Measurements from ENCODE around the gene TRMT10C.

TRMT10C gene

GRCh38 chr3:101561630-101562328 lies at the start of gene TRMT10C:
TRMT10C (plus strand) TSS chr3:101561868; CDS start chr3:101564782, 2,914 bp downstream.
- ChIA-PET POLR2A (interaction anchor here (0.6 to 2.9 kb wide), 10 partner anchors 10 to 119 kb away, joined by 3 to 18 read pairs (median 4); partner anchors contain the start of genes PCNP, SENP7 and ZBTB11), CTCF (interaction anchor here (0.6 to 0.9 kb wide), 2 partner anchors 12 to 15 kb away, joined by 4 to 5 read pairs; partner anchors contain the start of gene PCNP)
- TF ChIP-seq BHLHE40 (IDR thresholded peaks at IDR 0.05; ENCODE audit: borderline replicate concordance) = no peak
- peak; percentile 74 for TF ChIP-seq PKNOX1 (IDR thresholded peaks at IDR 0.05)
- 0 out of 2 replicates have a peak, but pooled peaks have one; percentile 65 for TF ChIP-seq ARNT (IDR thresholded peaks at IDR 0.05)
- peak; percentile 96 for TF ChIP-seq L3MBTL2 (conservative IDR thresholded peaks at IDR 0.05)
- peak; percentile 63; the same call in 1 of the 2 replicates for TF ChIP-seq ELF4 (IDR thresholded peaks at IDR 0.05)
- TF ChIP-seq ZNF384 (IDR thresholded peaks at IDR 0.05) = no peak
- TF ChIP-seq CTBP1 (IDR thresholded peaks at IDR 0.05; ENCODE audit: borderline replicate concordance) = no peak
- no peak for TF ChIP-seq NFRKB (IDR thresholded peaks at IDR 0.05)
- no peak for TF ChIP-seq SUZ12 (IDR thresholded peaks at IDR 0.05)
- TF ChIP-seq TARDBP (IDR thresholded peaks at IDR 0.05) = no peak
- TF ChIP-seq FOXM1 (IDR thresholded peaks at IDR 0.05; ENCODE audit: borderline replicate concordance) = no peak
- TF ChIP-seq FOXK2 (IDR thresholded peaks at IDR 0.05) = no peak
- no peak for TF ChIP-seq SP1 (IDR thresholded peaks at IDR 0.05)
- TF ChIP-seq HDGF (IDR thresholded peaks at IDR 0.05; ENCODE audit: borderline replicate concordance) = no peak
- TF ChIP-seq LEF1 (IDR thresholded peaks at IDR 0.05; ENCODE audit: borderline replicate concordance) = no peak
- no peak for TF ChIP-seq FOXA1 (IDR thresholded peaks at IDR 0.05)
- peak; percentile 94 for DNase-seq (ENCODE audit: extremely low spot score)

GRCh38 chr3:101512396-101512645 lies 49.3 kb upstream of the TRMT10C start:
- TF ChIP-seq L3MBTL2 (conservative IDR thresholded peaks at IDR 0.05) (no peak), ARNT (IDR thresholded peaks at IDR 0.05) (no peak), FOXM1 (IDR thresholded peaks at IDR 0.05; ENCODE audit: borderline replicate concordance) (no peak), BHLHE40 (IDR thresholded peaks at IDR 0.05; ENCODE audit: borderline replicate concordance) (no peak), SUZ12 (IDR thresholded peaks at IDR 0.05) (no peak), PKNOX1 (IDR thresholded peaks at IDR 0.05) (no peak), TARDBP (IDR thresholded peaks at IDR 0.05) (no peak), CTBP1 (IDR thresholded peaks at IDR 0.05; ENCODE audit: borderline replicate concordance) (no peak), ELF4 (IDR thresholded peaks at IDR 0.05) (no peak), SP1 (IDR thresholded peaks at IDR 0.05) (no peak), NFRKB (IDR thresholded peaks at IDR 0.05) (no peak), LEF1 (IDR thresholded peaks at IDR 0.05; ENCODE audit: borderline replicate concordance) (no peak), FOXA1 (IDR thresholded peaks at IDR 0.05) (no peak)
- CTCF ChIA-PET = interaction anchor here (0.7 kb wide), 1 partner anchor 17 kb away, joined by 3 read pairs; no protein-coding TSS in a partner anchor
- no peak for DNase-seq (ENCODE audit: extremely low spot score)
- POLR2A ChIA-PET = interaction anchor here (0.9 to 3.2 kb wide), 5 partner anchors 9 to 164 kb away, joined by 3 to 8 read pairs (median 6); partner anchors contain the start of genes PCNP and TRMT10C

- CTCF ChIA-PET = interaction anchor here (0.7 kb wide), 1 partner anchor 17 kb away, joined by 3 read pairs; no protein-coding TSS in a partner anchor
- POLR2A ChIA-PET = interaction anchor here (0.9 to 3.2 kb wide), 5 partner anchors 9 to 163 kb away, joined by 3 to 8 read pairs (median 6); partner anchors contain the start of genes PCNP and TRMT10C
- TF ChIP-seq FOXK2 (IDR thresholded peaks at IDR 0.05) = no peak
- TF ChIP-seq ARNT (IDR thresholded peaks at IDR 0.05) = no peak
- TF ChIP-seq L3MBTL2 (conservative IDR thresholded peaks at IDR 0.05) = peak; percentile 37; the same call in 1 of the 2 replicates
- TF ChIP-seq NFRKB (IDR thresholded peaks at IDR 0.05) = no peak
- no peak for TF ChIP-seq LEF1 (IDR thresholded peaks at IDR 0.05; ENCODE audit: borderline replicate concordance)
- peak; percentile 56; the same call in 1 of the 2 replicates for TF ChIP-seq ELF4 (IDR thresholded peaks at IDR 0.05)
- no peak for TF ChIP-seq HDGF (IDR thresholded peaks at IDR 0.05; ENCODE audit: borderline replicate concordance)
- peak; percentile 91 for TF ChIP-seq PKNOX1 (IDR thresholded peaks at IDR 0.05)
- no peak for TF ChIP-seq FOXA1 (IDR thresholded peaks at IDR 0.05)
- TF ChIP-seq BHLHE40 (IDR thresholded peaks at IDR 0.05; ENCODE audit: borderline replicate concordance) = no peak
- no peak for TF ChIP-seq CTBP1 (IDR thresholded peaks at IDR 0.05; ENCODE audit: borderline replicate concordance)
- TF ChIP-seq FOXM1 (IDR thresholded peaks at IDR 0.05; ENCODE audit: borderline replicate concordance) = no peak
- no peak for TF ChIP-seq SP1 (IDR thresholded peaks at IDR 0.05)
- TF ChIP-seq SUZ12 (IDR thresholded peaks at IDR 0.05) = no peak
- no peak for TF ChIP-seq TARDBP (IDR thresholded peaks at IDR 0.05)
- TF ChIP-seq ZNF384 (IDR thresholded peaks at IDR 0.05) = peak; percentile 100
- DNase-seq (ENCODE audit: extremely low spot score) = peak; percentile 95
Measured at GRCh38 chr3:101512646-101513418, 48.8 kb upstream of the TRMT10C start, which contains the start of gene SENP7. SENP7 (minus strand) TSS chr3:101513212; CDS start chr3:101513130, 82 bp downstream.

GRCh38 chr3:101513419-101513986 lies 48.2 kb upstream of the TRMT10C start:
- CTCF ChIA-PET = no interaction called here
- TF ChIP-seq NFRKB (IDR thresholded peaks at IDR 0.05) = no peak
- TF ChIP-seq HDGF (IDR thresholded peaks at IDR 0.05; ENCODE audit: borderline replicate concordance) = no peak
- TF ChIP-seq SP1 (IDR thresholded peaks at IDR 0.05) = no peak
- no peak for TF ChIP-seq FOXA1 (IDR thresholded peaks at IDR 0.05)
- TF ChIP-seq ZNF384 (IDR thresholded peaks at IDR 0.05) = no peak
- TF ChIP-seq SUZ12 (IDR thresholded peaks at IDR 0.05) = no peak
- no peak; the same call in 1 of the 2 replicates for TF ChIP-seq L3MBTL2 (conservative IDR thresholded peaks at IDR 0.05)
- no peak for TF ChIP-seq FOXK2 (IDR thresholded peaks at IDR 0.05)
- TF ChIP-seq TARDBP (IDR thresholded peaks at IDR 0.05) = no peak
- TF ChIP-seq PKNOX1 (IDR thresholded peaks at IDR 0.05) = no peak
- no peak for TF ChIP-seq CTBP1 (IDR thresholded peaks at IDR 0.05; ENCODE audit: borderline replicate concordance)
- no peak for TF ChIP-seq ELF4 (IDR thresholded peaks at IDR 0.05)
- POLR2A ChIA-PET = interaction anchor here (1.7 to 3.2 kb wide), 2 partner anchors 48 to 60 kb away, joined by 7 to 8 read pairs; partner anchors contain the start of genes PCNP and TRMT10C
- DNase-seq (ENCODE audit: extremely low spot score) = no peak
